GM23248 (cell line): Measurements from ENCODE around the gene KRI1. TPM values are rescaled to one million over a fixed set of nuclear protein-coding genes. Genes with fewer than 3 reads are reported as not detected.

Experiments
- DNase-seq: peaks from one replicate; pipeline ENCODE4 v3.0.0-alpha.2; 2015
- H2AFZ ChIP-seq: fragments of 200-600 bp; sonication (generic); 2 replicates; pipeline ENCODE4 v1.6.1; 2016; ENCODE audit warnings: antibody characterized with exemption
- H3F3A ChIP-seq: fragments of 200-600 bp; sonication (generic); 2 replicates; pipeline ENCODE4 v1.6.1; 2016; ENCODE audit warnings: mild to moderate bottlenecking, antibody characterized with exemption, mixed run types; ENCODE audit not compliant: insufficient read depth
- H3K27ac ChIP-seq: fragments of 200-600 bp; sonication (generic); 2 replicates; pipeline ENCODE4 v1.5.1; 2016; ENCODE audit warnings: mild to moderate bottlenecking
- H3K27me3 ChIP-seq: fragments of 200-600 bp; sonication (generic); replicated peaks from 2 replicates; pipeline ENCODE4 v1.6.1; 2016; ENCODE audit warnings: mild to moderate bottlenecking; ENCODE audit not compliant: insufficient read depth
- H3K36me3 ChIP-seq: fragments of 200-600 bp; sonication (generic); 2 replicates; pipeline ENCODE4 v1.6.1; 2016; ENCODE audit warnings: low read depth, mild to moderate bottlenecking
- H3K4me1 ChIP-seq: fragments of 200-600 bp; sonication (generic); 2 replicates; pipeline ENCODE4 v1.6.1; 2016; ENCODE audit warnings: mild to moderate bottlenecking; ENCODE audit not compliant: insufficient read depth
- H3K4me2 ChIP-seq: fragments of 200-600 bp; sonication (generic); one replicate; pipeline ENCODE4 v1.6.1; 2016; ENCODE audit warnings: mild to moderate bottlenecking; ENCODE audit not compliant: unreplicated experiment
- H3K4me3 ChIP-seq: fragments of 200-600 bp; sonication (generic); 2 replicates; pipeline ENCODE4 v1.5.1; 2016; ENCODE audit warnings: mild to moderate bottlenecking
- H3K79me2 ChIP-seq: fragments of 200-600 bp; sonication (generic); 2 replicates; pipeline ENCODE4 v1.6.1; 2016; ENCODE audit warnings: mild to moderate bottlenecking; ENCODE audit not compliant: insufficient read depth
- H3K9ac ChIP-seq: fragments of 200-600 bp; sonication (generic); 2 replicates; pipeline ENCODE4 v1.6.1; 2016; ENCODE audit warnings: mild to moderate bottlenecking
- H3K9me2 ChIP-seq: fragments of 200-600 bp; sonication (generic); 2 replicates; pipeline ENCODE4 v1.6.1; 2016; ENCODE audit warnings: mixed run types, mild to moderate bottlenecking, moderate library complexity; ENCODE audit not compliant: insufficient read depth
- H3K9me3 ChIP-seq: fragments of 200-600 bp; sonication (generic); one replicate; pipeline ENCODE4 v1.6.1; 2017; ENCODE audit warnings: low read depth
- H4K20me1 ChIP-seq: fragments of 200-600 bp; sonication (generic); 2 replicates; pipeline ENCODE4 v1.6.0; 2016; ENCODE audit not compliant: insufficient read depth
- EZH2 ChIP-seq: fragments of 200-600 bp; sonication (generic); IDR thresholded peaks from 2 replicates; pipeline ENCODE4 v1.6.1; 2018; ENCODE audit warnings: antibody characterized with exemption, mild to moderate bottlenecking; ENCODE audit not compliant: insufficient read depth, poor library complexity, severe bottlenecking
- EZH2phosphoT487 ChIP-seq: fragments of 200-600 bp; sonication (generic); IDR thresholded peaks from 2 replicates; pipeline ENCODE4 v1.6.1; 2018; ENCODE audit warnings: antibody characterized with exemption, moderate library complexity, mild to moderate bottlenecking, low read depth; ENCODE audit not compliant: insufficient read depth
- WGBS, 2 experiments: methylation state at CpG; one replicate each; pipeline ENCODE4 v1.1.6; 2015 to 2017; ENCODE audit warnings: low lambda C conversion rate in 2 of 2, low coverage in 1 of 2; ENCODE audit errors: missing lambda C conversion rate in 2 of 2; 5-methylcytosine and 5-hydroxymethylcytosine counted together
- in situ Hi-C: fragments of 300-500 bp; cut with MboI; formaldehyde crosslinking; loops from 2 replicates; pipeline ENCODE4 v1.15.0; 2020
- polyA plus RNA-seq: library from polyadenylated mRNA; unstranded; fragments of >200 nt; fragmentation: Nextera tagmentation; extraction: Ambion mirVana; gene quantifications from 2 replicates; pipeline ENCODE4 v1.2.1, GENCODE V29; 2016
- total RNA-seq: library from RNA; depleted of rRNA; stranded (reverse); fragments of >200 nt; shearing (Covaris generic); gene quantifications from 2 replicates; pipeline ENCODE4 v1.2.3, GENCODE V29; 2014

KRI1 gene
- total and polyA plus RNA-seq, 2 experiments from 2014 or later: 11.3 to 15.1 TPM

- TF ChIP-seq EZH2: no peak
- TF ChIP-seq EZH2phosphoT487: no peak
- no peak overlapping the region for H3K27ac ChIP-seq
- H3K4me1 ChIP-seq: no peaks in the 10 kb centered on the region
- WGBS, 2 experiments: 91 to 95% methylated on average over 26 to 33 of the region's 33 CpGs
- peaks cover 6% of the 10 kb centered on the region; the same call in 1 of the 2 replicates for H3K36me3 ChIP-seq
- DNase-seq: no peak
- no peaks in the 10 kb centered on the region for H3K9me3 ChIP-seq
- H4K20me1 ChIP-seq: no peaks in the 10 kb centered on the region
- in situ Hi-C loops: no loop called here
- H3K4me2 ChIP-seq: no peak overlapping the region
- H3F3A ChIP-seq: no peaks in the 10 kb centered on the region
- H3K9ac ChIP-seq: no peak overlapping the region
- no peak overlapping the region for H2AFZ ChIP-seq
- H3K9me2 ChIP-seq: no peaks in the 10 kb centered on the region
- no peak overlapping the region for H3K4me3 ChIP-seq
- no peaks in the 10 kb centered on the region for H3K27me3 ChIP-seq
- H3K79me2 ChIP-seq: no peaks in the 10 kb centered on the region
Observed at GRCh38 chr19:10557603-10558197, 8.1 kb downstream of the KRI1 start.

GRCh38 chr19:10555610-10555973, 10.2 kb downstream of the KRI1 start:
- TF ChIP-seq EZH2phosphoT487 (no peak), EZH2 (no peak)
- no peaks in the 10 kb centered on the region for H3K27me3 ChIP-seq
- no peaks in the 10 kb centered on the region for H4K20me1 ChIP-seq
- no peak overlapping the region for H2AFZ ChIP-seq
- H3K27ac ChIP-seq: no peak overlapping the region
- no peak for DNase-seq
- peaks cover 13% of the 10 kb centered on the region; the same call in 1 of the 2 replicates for H3K36me3 ChIP-seq
- H3K79me2 ChIP-seq: no peaks in the 10 kb centered on the region
- H3K9me3 ChIP-seq: no peaks in the 10 kb centered on the region
- H3K9ac ChIP-seq: no peak overlapping the region
- H3F3A ChIP-seq: no peaks in the 10 kb centered on the region
- H3K4me3 ChIP-seq: no peak overlapping the region
- no peaks in the 10 kb centered on the region for H3K9me2 ChIP-seq
- in situ Hi-C loops: no loop called here
- no peaks in the 10 kb centered on the region for H3K4me1 ChIP-seq
- no peak overlapping the region for H3K4me2 ChIP-seq
- WGBS, 2 experiments: 86 to 87% methylated on average over 7 of the region's 7 CpGs

- Histone ChIP-seq H3K4me1 (no peaks in the 10 kb centered on the region), H4K20me1 (no peaks in the 10 kb centered on the region), H3K27me3 (no peaks in the 10 kb centered on the region), H3F3A (no peaks in the 10 kb centered on the region), H3K4me2 (no peak overlapping the region), H3K4me3 (no peak overlapping the region), H2AFZ (no peak overlapping the region), H3K36me3 (peaks cover 13% of the 10 kb centered on the region; the same call in 1 of the 2 replicates), H3K79me2 (no peaks in the 10 kb centered on the region), H3K27ac (no peak overlapping the region), H3K9me2 (no peaks in the 10 kb centered on the region), H3K9me3 (no peaks in the 10 kb centered on the region), H3K9ac (no peak overlapping the region)
- no peak for TF ChIP-seq EZH2phosphoT487
- no peak for TF ChIP-seq EZH2
- in situ Hi-C loops: no loop called here
- DNase-seq: no peak
- 83 to 85% methylated on average over 19 to 30 of the region's 30 CpGs for WGBS, 2 experiments
Observed at GRCh38 chr19:10554760-10555609, 10.8 kb downstream of the KRI1 start.

GRCh38 chr19:10553943-10554381, 11.8 kb downstream of the KRI1 start:
- Histone ChIP-seq H3K9me2 (no peaks in the 10 kb centered on the region), H3K79me2 (no peaks in the 10 kb centered on the region), H3K4me1 (no peaks in the 10 kb centered on the region), H3F3A (no peaks in the 10 kb centered on the region), H3K36me3 (peaks cover 13% of the 10 kb centered on the region; the same call in 1 of the 2 replicates), H4K20me1 (no peaks in the 10 kb centered on the region), H3K4me3 (no peak overlapping the region), H3K27me3 (no peaks in the 10 kb centered on the region), H2AFZ (no peak overlapping the region), H3K9me3 (no peaks in the 10 kb centered on the region), H3K27ac (no peak overlapping the region), H3K9ac (no peak overlapping the region), H3K4me2 (no peak overlapping the region)
- no peak for TF ChIP-seq EZH2
- no peak for TF ChIP-seq EZH2phosphoT487
- in situ Hi-C loops: no loop called here
- WGBS, 2 experiments: 86 to 89% methylated on average over 12 of the region's 12 CpGs
- DNase-seq: no peak
